GF-D8 (cell line): Measurements from ENCODE around the gene ZRSR2.
"Not testable (repeated sequence)": the region's sequence is repeated elsewhere in the genome, so short reads cannot be mapped to it uniquely, and the experiment has no call there.

ENCODE experiments used
- DNase-seq: peaks from one replicate; lab custom pipeline; 2025; lab: John Stamatoyannopoulos, UW

The ZRSR2 gene

DNA sequence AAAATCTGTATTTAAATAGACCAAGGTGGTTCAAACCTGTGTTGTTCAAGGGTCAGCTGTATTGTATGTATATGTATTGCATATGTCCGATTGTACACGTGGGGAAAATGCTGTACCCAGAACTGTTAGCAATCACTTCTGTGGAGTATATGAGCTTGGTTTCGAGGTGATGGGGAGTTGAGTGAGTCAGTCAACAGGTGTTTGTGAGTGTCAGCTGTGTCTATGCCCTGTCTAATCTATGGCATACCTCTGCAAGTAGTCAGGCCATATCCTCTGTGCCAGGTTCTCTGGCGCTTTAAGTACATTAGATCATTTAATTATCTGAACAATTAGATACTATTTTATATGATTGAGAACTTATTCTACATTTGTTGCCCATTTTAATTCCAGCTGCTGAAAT lies 7.4 kb downstream of the ZRSR2 start:
- no peak for DNase-seq

DNA sequence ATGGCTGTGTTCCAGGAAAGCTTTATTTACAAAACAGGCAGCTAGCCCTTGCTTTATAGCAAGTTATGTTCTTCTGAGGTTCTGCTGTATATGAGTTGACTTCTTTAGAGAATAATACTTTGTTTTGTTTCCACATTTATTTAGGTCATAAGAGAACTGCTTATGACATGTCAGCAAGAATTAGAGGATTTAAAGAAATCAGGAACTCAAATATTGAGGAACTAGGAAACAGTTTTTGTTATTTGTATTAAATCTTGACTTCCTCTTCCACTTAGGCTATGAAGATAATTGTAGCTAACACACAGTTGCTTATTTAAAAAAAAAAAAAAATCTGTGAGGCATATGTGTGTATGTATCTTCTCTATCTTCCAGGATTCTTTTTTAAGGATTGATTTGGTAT lies 14.3 kb downstream of the ZRSR2 start:
- no peak for DNase-seq

DNA sequence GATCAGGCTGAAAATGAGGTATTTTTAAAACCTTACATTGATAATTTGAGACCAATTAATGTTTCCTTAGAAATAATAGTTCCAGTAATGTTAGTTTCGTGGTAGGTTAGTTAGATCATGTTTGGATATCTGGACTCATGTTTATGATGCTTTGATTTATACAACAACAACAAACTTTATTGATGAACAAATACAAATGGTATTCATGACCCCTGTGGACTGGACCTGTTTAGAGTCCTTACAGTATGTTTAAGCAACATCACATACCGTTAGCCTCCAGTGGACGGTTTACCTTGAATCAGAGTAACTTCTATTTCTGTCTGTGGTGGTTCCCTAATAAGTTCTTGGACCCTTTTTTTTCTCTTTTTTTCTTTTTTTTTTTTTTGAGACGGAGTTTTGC lies 18.0 kb downstream of the ZRSR2 start:
- DNase-seq: no peak

DNA sequence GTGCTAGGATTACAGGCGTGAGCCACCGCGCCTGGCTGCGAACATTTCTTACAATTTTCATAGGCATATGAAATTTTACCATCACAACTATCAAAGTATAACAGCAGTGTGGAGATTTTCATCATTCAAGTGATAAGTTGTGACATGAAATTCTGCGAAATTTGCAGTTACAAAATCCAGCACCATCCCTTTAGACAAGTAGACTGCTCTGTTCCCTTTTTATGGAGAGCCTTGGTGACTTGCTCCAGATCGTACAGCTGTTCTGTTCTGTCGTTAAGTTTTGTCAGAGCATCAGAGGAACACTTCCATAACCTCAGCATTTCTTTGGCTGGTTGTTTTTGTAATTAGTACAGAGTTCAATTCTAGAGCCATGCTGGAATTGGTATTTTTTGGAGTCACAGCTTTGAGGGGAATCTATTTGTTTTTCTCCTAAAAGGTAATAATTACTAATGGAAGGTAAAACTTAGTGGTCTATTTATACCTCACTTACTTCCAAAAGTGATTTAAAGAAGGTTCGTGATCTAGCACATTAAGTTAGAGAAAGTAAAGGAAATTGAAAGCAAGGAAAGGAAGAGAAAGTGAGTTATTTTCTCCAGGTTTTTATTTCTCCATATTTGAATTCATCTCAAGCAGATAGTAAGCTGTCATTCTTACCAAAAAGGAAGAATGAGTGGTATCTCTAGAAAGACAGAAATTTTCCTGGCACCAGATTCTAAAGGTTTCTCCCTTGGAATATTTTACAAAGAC lies 22.1 kb downstream of the ZRSR2 start:
- peak; percentile 45 for DNase-seq

DNA sequence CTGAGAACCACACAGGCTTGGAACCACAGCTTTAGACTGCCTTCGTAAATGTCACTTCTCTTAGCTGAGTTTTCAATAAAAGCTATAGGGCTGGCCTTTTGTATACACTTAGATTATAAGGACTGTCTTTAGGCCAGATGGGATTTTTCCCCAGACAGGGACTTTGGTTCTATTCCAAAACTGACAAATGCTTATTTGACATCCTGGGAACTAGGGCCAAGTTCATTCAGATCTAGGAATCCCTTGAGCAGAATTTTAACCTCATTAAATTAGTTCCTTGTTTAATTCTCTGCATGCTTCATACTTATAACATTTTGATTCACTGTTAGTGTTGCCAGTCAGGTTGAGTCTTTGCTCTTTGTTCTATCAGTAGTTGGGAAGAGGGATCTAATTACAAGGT lies 23.1 kb downstream of the ZRSR2 start:
- no peak for DNase-seq

DNA sequence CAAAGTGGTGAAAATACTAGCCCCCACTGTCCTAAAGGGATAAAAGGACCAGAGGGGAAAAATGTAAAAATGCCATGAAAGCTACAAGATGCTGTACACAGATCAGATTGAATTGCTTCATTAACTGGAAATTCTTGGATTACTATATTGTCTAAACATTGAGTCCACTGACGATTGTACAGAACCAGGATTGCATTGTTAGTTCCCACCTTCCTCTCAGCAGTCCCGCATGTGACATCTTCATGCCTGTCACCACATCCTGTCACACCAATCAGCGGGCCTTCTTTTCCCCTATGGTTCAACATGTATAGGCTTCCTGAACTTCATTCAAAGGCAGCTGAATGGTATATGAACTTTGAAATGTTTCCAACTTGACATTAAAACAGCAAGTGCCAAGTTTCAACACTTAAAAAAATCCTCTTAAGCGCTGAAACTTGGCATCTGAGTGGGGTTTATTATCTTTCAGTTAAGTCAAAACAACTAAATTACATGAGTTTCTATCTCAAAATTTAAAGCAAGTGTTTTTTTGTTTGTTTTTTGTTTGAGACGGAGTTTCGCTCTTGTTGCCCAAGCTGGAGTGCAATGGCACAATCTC lies 24.6 kb downstream of the ZRSR2 start:
- no peak for DNase-seq

DNA sequence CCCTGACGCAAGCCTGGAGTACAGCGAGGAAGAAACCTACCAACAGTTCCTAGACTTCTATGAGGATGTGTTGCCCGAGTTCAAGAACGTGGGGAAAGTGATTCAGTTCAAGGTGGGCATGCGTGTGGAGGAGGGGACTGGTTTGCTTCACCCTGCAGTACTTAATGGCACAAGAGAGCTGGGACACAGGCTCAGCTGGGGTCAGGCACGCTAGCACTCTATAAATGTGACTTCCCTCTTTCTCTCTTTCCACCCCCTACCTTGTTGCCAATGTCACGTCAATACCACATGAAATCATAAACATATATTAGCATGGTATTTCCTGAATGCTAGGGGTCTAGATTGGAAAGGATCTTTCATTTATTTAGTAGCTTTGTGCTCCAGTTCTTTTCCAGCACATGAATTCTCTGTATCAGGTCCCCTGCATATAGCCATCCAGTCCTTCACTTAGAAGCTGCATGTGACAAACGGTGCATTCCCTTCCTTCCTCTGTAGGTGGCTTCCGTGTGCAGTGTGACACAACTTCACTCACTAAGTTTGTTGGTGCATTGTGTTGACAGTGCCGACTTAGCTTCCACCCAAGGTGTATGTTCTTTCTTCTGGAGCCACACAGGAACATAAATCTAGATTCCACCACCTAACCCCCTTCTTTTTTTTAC lies 25.6 kb downstream of the ZRSR2 start:
- peak; percentile 63 for DNase-seq

DNA sequence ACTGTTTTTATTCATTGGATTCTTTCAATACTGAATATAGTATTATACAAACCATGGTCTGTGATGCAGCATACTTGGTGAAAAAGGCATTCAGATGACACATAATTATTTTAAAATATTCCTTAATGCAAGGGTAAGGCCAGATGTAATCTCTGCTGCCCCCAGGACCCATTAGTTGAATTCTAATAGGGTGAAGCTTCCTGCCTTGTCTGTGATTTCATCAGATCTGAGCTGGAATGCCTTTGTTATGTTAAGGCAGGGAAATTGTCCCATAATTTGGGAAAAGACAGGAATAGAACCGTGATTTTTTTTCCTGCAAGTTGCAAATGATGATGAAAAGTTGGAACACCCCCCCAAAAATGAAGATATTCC lies 26.1 kb downstream of the ZRSR2 start:
- no peak for DNase-seq

DNA sequence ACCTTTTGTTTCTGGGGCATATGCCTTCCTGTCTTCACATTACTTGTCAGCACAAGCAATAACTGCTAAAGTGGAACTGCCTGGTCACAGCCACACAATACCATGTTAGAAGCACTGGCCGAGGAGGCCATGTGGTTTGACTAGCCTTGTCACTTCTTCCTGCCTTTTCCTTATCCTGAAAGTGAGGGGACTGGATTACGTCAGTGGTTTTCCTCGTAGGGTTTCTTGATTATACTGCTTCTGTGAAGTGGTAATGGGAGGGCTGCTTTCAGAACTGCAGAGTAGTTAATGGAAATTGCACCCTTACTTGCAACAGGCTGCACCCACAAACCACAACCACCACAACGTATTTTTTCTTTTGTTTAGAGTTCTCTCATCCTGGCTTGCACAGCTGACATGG lies 26.6 kb downstream of the ZRSR2 start:
- DNase-seq: peak; percentile 88

DNA sequence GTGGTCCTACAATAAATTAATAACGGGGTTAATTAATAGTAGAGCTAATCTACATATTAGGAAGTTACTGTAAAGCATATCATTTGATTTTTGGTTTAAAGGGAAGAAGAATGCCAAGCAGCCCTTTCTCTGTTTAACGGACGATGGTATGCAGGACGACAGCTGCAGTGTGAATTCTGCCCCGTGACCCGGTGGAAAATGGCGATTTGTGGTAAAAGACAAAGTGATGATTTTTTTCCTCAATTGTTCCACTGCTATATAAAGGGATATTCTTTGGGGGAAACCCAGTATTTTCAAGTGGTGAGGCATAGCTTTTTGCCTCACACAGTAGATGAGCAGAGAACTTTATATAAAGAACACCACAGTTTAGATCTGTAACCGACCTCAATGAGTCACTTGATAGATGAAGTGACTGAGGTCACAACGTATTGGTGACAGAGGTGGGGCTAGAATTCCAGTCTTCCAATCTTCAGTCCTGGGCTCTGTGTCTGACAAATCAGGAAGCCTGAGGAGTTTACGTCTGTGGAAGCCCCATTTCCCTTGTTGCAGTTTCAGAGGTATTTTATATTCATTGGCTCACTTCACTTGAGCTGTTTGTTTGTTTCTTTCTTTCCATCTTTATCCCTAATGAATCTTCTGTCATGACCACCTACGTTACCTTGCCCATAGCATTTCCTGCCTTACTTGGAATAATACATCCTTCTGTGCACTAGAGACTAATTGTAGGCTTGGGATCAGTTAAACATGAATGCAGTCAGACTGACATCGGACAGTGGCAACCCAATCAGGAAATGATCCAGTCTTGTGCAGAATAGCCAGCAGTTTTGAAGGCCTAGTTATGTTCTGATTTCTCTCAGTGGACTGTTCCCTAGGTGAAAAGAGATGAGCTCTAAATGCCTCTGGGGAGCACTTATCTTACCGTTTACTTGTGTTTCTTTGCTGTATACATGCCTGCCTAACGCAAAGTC lies 30.1 kb downstream of the ZRSR2 start:
- no peak for DNase-seq

DNA sequence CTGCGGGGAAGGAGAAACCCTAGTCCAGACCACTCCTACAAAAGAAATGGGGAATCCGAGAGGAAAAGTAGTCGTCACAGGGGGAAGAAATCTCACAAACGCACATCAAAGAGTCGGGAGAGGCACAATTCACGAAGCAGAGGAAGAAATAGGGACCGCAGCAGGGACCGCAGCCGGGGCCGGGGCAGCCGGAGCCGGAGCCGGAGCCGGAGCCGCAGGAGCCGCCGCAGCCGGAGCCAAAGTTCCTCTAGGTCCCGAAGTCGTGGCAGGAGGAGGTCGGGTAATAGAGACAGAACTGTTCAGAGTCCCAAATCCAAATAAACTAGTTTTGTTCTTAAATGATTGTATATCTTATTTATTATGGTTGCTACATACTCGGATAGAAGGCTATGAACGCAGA lies 32.6 kb downstream of the ZRSR2 start:
- DNase-seq: no peak

DNA sequence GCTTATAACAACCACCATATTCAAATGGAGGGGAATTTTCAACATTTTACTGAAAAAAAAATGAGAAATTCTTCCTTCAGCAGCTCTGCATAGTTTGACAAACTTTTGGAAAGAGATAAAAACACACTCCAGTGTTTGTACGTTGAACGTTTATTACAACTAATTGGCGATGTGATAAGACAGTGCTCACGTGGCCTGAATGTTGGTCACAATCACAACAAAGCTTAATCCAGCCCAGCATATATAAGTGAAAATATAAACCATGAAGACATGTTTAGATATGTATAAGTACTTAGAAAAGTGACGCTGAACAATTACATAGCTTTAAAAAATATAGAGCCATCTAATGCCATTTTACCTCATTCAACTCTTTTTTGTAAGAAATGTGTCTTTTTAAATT lies 35.7 kb downstream of the ZRSR2 start:
- no peak for DNase-seq

DNA sequence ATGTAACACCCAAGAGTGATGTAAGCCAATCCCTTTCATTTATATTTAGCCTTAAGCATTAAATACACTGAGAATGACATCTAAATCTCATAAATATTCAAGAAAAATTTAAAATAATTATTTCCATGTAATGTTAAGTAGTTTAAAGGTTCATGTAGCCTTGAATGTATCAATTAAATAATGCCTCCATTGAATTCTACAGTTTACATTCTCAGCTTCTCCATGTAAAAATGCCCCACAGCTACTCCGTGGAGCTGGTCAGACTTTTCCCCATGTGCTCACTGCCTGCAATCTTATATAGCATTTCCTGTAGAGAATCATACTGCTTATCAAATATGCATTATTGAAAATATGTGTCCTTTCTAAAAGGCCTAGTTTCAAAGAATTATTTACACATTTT lies 38.9 kb downstream of the ZRSR2 start:
- DNase-seq: no peak

DNA sequence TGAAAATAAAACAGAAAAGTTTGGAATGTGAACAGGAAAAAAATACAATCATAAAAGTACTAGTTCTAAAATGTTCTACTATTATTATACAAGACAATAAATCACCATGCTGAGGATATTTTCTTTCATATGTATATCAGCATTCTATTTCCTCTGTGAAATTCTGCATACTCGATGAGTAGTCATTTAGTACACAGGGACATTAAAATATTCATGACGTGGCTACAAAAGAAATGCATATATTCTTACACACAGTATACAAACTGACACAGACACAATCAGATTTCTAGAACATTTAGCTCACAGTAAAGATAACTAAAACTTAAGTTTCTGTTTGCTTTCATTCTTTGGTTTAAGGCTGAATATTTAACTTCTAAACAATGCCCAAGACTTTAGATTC lies 41.1 kb downstream of the ZRSR2 start:
- not testable (repeated sequence) for DNase-seq

DNA sequence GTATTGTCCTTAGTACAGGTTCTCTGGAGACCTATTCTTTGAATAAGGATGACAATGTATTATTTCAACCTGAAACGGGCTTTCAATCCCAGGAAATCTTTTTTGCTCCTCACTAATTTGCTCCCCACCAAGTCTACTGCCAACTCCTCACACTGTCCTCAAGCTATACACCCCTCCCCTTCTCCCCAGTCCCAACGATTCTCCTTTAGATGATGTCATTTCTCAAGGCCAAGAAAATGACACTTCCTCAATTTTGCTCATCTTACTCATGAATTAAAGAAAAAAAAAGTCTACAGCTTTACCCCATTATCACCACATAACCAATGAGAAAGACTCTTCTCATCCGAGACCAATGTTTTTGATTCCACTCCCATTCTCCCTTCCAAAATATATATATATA lies 43.8 kb downstream of the ZRSR2 start:
- DNase-seq: peak; percentile 0

DNA sequence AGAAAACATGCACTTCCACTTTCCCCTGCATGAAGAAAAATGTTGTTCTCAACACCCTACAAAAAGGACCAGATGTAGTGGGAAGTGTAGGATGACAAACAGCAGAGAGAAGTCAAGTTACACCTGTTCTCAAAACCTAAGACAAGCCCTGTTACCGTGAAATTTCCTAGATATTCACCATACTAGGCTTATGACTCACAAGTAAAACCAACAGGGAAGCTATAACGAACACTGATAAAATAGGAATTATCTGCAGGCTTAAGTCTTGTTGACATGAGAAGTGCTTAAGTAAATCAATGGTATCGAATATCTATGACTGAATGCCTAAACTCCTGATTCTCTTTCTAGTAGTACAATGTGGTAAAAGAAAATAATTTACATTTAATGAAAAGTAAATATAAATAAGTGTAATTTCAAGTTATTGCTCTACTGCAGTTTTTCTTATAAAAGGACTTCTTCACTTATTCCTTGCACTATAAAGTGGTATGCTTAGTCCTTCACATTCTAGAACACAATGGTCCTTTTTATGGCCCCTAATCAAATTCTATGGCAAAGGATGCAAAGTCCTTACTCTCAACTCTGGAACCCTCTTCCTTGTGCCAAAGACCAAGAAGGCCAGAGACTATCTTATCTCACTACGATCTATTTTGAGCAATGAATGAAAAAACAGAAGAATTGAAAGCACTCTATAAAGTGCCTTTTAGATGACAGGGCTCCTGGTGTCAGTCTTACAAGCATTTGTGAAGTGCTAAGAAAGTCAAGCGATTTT lies 44.7 kb downstream of the ZRSR2 start:
- no peak for DNase-seq

DNA sequence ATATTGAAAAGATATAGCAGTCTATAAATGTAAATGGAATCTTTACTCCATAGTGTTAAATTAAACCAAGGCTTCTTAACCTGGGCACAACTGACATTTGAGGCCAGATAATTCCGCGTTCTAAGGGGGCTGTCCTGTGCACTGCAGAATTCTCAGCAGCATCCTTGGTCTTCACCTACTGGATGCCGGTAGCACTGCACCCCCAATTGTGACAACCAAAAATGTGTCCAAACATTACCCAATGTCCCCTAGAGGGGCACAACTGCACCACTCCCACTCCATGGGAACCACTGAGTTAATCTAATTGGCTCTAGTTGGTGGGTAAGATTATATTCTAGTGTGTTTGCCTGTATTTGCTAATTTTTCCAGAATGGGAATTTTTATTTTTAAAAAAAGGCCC lies 47.7 kb downstream of the ZRSR2 start:
- no peak for DNase-seq

DNA sequence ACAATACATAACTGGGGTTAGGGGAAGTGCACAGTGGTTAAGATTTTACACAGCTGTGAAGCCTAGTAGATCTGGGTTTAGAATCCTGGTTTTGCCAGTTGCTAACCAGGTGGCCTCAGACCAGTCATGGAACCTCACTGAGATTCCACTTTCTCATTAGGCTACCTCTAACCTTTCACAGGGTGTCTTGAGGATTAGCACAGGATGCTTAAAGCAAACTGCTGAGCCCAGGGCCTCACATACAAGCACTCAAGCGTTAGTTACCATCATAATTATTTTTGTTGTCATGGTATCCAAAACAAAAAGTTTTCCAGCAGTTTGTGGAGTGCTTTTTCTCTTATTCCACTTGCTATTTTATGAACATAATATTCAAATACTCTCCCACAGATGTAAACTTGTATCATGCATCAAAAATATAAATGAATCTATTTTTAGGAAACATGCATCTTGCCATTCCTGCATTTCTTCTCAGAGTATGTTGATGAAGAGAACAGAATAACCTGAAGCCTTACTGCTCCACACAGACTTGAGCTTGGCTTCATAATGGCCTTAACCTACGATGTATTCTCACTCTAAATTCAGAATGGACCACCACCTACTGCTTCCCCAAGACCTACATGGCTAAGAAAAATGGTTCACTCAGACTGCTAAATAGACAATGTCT lies 51.7 kb downstream of the ZRSR2 start:
- no peak for DNase-seq

DNA sequence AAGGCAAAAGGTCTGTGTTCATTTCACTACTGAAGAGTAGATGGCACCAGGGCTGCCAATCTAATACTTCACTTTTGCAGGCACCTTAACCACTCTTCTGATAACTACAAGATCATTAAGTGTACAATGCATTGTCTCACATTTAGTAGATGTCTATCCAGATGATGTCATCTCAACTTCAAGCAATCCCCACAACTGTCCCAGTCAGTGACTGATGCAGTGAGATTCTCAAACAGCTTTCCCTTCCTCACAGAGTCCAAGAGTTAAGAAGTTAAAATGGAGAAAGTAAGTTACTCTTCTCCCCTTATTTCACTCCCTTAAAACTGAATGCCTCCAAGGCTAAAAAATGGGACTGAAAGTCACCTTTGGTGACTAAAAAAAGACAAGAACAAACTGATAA lies 53.7 kb downstream of the ZRSR2 start:
- no peak for DNase-seq

DNA sequence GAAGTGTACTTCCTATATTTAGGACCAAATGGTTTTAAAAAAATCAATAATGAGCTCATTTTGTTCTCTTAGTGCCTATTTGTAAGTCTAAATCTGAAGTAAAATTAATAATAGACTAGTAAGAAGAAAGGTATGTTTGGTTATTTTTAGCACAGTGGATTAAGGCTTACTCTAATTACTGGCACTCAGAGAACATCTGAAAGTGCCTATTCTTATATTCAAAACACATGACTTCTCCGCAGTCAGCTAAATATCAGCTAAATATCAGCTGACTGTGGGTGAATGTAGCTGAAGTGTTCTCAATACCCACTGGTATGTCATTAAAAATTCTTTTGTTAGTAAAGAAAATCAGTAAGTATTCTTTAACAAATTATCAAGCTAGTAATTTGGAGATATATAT lies 58.3 kb downstream of the ZRSR2 start:
- no peak for DNase-seq

DNA sequence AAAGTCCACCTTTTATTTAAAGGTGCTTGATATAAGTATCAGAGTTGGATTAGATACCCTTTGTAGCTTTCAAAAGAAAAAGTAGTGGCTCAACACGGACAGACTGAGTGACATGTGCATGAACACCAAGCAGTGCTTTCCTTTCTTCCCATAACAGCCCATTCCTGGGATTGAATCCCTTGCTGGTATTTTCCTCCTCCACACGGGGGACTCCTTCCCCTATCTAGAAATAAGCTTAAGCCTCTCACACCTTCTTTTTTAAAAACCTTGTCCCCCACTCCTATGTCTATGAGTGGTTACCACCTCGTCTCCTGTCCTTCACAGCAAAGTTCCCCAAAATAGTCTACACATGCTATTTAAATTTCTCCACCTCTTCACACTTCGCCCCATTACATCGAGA lies 59.3 kb downstream of the ZRSR2 start:
- DNase-seq: no peak
